Erythroblast (primary cell): Measurements from ENCODE around the gene MYLIP.

Experiments
- GATA1 ChIP-seq: IDR thresholded peaks from 2 replicates; pipeline ENCODE4 v1.6.1; 2011; ENCODE audit warnings: low read depth, mild to moderate bottlenecking, control low read depth, low read length, moderate library complexity
- POLR2A ChIP-seq: IDR thresholded peaks from 2 replicates; pipeline ENCODE4 v1.6.1; 2011; ENCODE audit warnings: mild to moderate bottlenecking, low read length

GRCh38 chr6:16179063-16179462 lies 50.2 kb downstream of the MYLIP start:
- no peak for TF ChIP-seq GATA1
- no peak for TF ChIP-seq POLR2A
